MM.1S (cell line): Measurements from ENCODE around the gene WNK2.
A peak's percentile ranks its signal among the peaks of the same experiment; 100 is the strongest.

Experiments used
- DNase-seq: peaks from one replicate; pipeline ENCODE4 v3.0.0-alpha.2; 2015
- H2AFZ ChIP-seq: fragments of 300-600 bp; sonication (generic); 2 replicates; pipeline ENCODE4 v1.6.0; 2016; ENCODE audit warnings: antibody characterized with exemption, low read length
- H3F3A ChIP-seq: fragments of 300-600 bp; sonication (generic); 2 replicates; pipeline ENCODE4 v1.6.1; 2016; ENCODE audit warnings: mild to moderate bottlenecking, antibody characterized with exemption, low read length, moderate library complexity, mixed read lengths; ENCODE audit not compliant: insufficient read depth
- H3K27ac ChIP-seq: fragments of 300-600 bp; sonication (generic); 2 replicates; pipeline ENCODE4 v1.5.1; 2016; ENCODE audit warnings: mild to moderate bottlenecking, low read length
- H3K27me3 ChIP-seq: fragments of 300-600 bp; sonication (generic); replicated peaks from 2 replicates; pipeline ENCODE4 v1.6.0; 2016; ENCODE audit warnings: low read length; ENCODE audit not compliant: insufficient read depth
- H3K36me3 ChIP-seq: fragments of 300-600 bp; sonication (generic); replicated peaks from 2 replicates; pipeline ENCODE4 v1.6.1; 2016; ENCODE audit warnings: mild to moderate bottlenecking, low read length, mixed read lengths; ENCODE audit not compliant: insufficient read depth
- H3K4me1 ChIP-seq: fragments of 300-600 bp; sonication (generic); 2 replicates; pipeline ENCODE4 v1.6.1; 2016; ENCODE audit warnings: low read length, mixed read lengths
- H3K4me2 ChIP-seq: fragments of 300-600 bp; sonication (generic); 2 replicates; pipeline ENCODE4 v1.6.0; 2016; ENCODE audit warnings: low read depth, low read length
- H3K4me3 ChIP-seq: fragments of 300-600 bp; sonication (generic); 2 replicates; pipeline ENCODE4 v1.5.1; 2016; ENCODE audit warnings: low read length, mixed read lengths
- H3K79me2 ChIP-seq: fragments of 300-600 bp; sonication (generic); 2 replicates; pipeline ENCODE4 v1.6.1; 2016; ENCODE audit warnings: mixed run types, low read length, mixed read lengths
- H3K9ac ChIP-seq: fragments of 300-600 bp; sonication (generic); 2 replicates; pipeline ENCODE4 v1.6.1; 2016; ENCODE audit warnings: low read length, mixed read lengths
- H3K9me2 ChIP-seq: fragments of 300-600 bp; sonication (generic); replicated peaks from 2 replicates; pipeline ENCODE4 v1.6.1; 2016; ENCODE audit warnings: mild to moderate bottlenecking, low read length, mixed read lengths; ENCODE audit not compliant: insufficient read depth
- H3K9me3 ChIP-seq: fragments of 300-600 bp; sonication (generic); replicated peaks from 2 replicates; pipeline ENCODE4 v1.6.1; 2016; ENCODE audit warnings: mild to moderate bottlenecking, low read length, mixed read lengths; ENCODE audit not compliant: insufficient read depth
- H4K20me1 ChIP-seq: fragments of 300-600 bp; sonication (generic); 2 replicates; pipeline ENCODE4 v1.6.1; 2016; ENCODE audit warnings: mild to moderate bottlenecking, low read length, moderate library complexity, mixed read lengths; ENCODE audit not compliant: insufficient read depth
- EZH2 ChIP-seq: fragments of 300-600 bp; sonication (generic); optimal IDR thresholded peaks from 2 replicates; pipeline ENCODE3; 2017; ENCODE audit warnings: low read depth, mild to moderate bottlenecking, antibody characterized with exemption, low read length, mixed read lengths
- EZH2phosphoT487 ChIP-seq: fragments of 300-600 bp; sonication (generic); IDR thresholded peaks from 2 replicates; pipeline ENCODE4 v1.6.1; 2018; ENCODE audit warnings: antibody characterized with exemption, low read length
- TF ChIP-seq, protein P1 (sequence below): fragments of 300-600 bp; sonication (generic); IDR thresholded peaks from 2 replicates; pipeline ENCODE4 v1.5.1; 2016; ENCODE audit warnings: antibody characterized with exemption, low read length, mixed read lengths

The WNK2 gene

GRCh38 chr9:93301291-93301811, 117.4 kb downstream of the WNK2 start:
- no peak overlapping the region for H3K9ac ChIP-seq
- no peak overlapping the region for H3K27ac ChIP-seq
- H3K4me1 ChIP-seq = peaks cover 5% of the 10 kb centered on the region
- no peak overlapping the region for H3K4me3 ChIP-seq
- TF ChIP-seq, protein P1, sequence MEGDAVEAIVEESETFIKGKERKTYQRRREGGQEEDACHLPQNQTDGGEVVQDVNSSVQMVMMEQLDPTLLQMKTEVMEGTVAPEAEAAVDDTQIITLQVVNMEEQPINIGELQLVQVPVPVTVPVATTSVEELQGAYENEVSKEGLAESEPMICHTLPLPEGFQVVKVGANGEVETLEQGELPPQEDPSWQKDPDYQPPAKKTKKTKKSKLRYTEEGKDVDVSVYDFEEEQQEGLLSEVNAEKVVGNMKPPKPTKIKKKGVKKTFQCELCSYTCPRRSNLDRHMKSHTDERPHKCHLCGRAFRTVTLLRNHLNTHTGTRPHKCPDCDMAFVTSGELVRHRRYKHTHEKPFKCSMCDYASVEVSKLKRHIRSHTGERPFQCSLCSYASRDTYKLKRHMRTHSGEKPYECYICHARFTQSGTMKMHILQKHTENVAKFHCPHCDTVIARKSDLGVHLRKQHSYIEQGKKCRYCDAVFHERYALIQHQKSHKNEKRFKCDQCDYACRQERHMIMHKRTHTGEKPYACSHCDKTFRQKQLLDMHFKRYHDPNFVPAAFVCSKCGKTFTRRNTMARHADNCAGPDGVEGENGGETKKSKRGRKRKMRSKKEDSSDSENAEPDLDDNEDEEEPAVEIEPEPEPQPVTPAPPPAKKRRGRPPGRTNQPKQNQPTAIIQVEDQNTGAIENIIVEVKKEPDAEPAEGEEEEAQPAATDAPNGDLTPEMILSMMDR = no peak
- TF ChIP-seq EZH2 (no peak), EZH2phosphoT487 (no peak)
- no peaks in the 10 kb centered on the region for H3K27me3 ChIP-seq
- H2AFZ ChIP-seq = no peak overlapping the region
- no peak overlapping the region for H3K4me2 ChIP-seq
- no peaks in the 10 kb centered on the region for H4K20me1 ChIP-seq
- no peaks in the 10 kb centered on the region for H3K36me3 ChIP-seq
- H3F3A ChIP-seq = no peaks in the 10 kb centered on the region
- H3K79me2 ChIP-seq = no peaks in the 10 kb centered on the region
- DNase-seq = no peak
- no peaks in the 10 kb centered on the region for H3K9me2 ChIP-seq
- H3K9me3 ChIP-seq = no peaks in the 10 kb centered on the region

DNA sequence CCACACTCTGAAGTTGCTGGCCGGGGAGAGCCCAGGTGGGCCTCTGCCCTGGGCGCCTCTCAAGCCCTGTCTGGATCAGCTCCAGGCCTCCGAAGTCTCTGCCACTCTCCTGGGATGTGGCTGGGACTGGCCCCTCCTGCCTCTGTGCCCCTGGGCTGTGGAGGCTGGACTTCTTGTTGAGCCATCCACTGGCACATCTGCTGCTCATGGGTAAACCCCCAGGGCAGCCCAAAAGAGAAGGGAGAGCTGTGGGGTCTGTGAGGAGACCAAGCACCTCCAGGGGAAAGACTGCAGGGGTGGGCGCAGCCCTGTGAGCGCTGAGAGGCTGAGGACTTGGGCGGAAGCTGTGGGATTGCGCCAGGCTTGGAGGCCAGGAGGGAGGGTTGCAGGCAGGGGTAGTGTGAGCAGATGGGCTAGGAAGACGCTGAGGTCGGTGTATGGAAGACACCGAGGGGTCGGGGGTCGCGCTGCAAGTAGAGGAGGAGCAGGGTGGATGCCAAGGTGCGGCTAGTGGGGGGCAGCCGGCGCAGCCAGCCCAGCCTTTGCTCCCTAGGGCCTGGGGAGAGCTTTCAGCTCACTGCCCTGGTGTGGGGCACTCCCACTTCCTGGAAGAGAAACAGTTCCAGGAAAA, 118.1 kb downstream of the WNK2 start:
- Histone ChIP-seq H3K79me2 (no peaks in the 10 kb centered on the region), H3K27me3 (no peaks in the 10 kb centered on the region)
- DNase-seq = no peak

DNA sequence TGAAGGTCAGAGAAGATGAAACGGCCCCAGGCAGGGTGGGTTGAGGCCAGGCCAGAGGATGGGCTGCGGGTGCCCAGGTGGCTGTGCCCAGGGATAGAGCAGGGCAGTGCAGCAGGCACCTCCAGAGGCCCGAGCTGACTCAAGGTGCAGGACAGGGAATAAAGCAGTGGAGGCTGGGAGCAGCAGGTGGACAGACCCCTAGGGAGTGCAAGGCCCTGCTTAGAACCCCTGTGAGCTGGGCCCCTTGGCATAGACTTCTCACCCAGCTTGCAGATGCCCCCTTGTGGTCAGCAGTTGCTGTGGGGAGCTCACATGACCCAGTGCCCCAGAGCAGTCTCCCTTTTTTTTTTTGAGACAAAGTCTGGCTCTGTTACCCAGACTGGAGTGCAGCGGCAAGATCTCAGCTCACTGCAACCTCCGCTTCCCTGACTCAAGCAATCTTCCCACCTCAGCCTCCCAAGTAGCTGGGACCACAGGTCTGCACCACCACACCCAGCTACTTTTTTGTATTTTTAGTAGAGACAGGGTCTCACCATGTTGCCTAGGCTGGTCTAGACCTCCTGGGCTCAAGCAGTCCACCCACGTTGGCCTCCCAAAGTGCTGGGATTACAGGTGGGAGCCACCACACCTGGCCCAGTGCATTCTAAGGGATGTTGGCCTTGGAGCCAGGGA, 118.8 kb downstream of the WNK2 start:
- Histone ChIP-seq H3K27ac (no peak overlapping the region), H3F3A (no peaks in the 10 kb centered on the region)

More for the DNA sequence above, 118.1 kb downstream of the WNK2 start:
- Histone ChIP-seq H3K36me3 (no peaks in the 10 kb centered on the region), H3K9ac (no peak overlapping the region), H3K9me2 (no peaks in the 10 kb centered on the region), H3K4me1 (peaks cover 5% of the 10 kb centered on the region), H4K20me1 (no peaks in the 10 kb centered on the region), H3K27ac (no peak overlapping the region), H3K9me3 (no peaks in the 10 kb centered on the region), H3K4me2 (no peak overlapping the region), H3F3A (no peaks in the 10 kb centered on the region), H3K4me3 (no peak overlapping the region), H2AFZ (peak overlapping the region; percentile 76; the same call in 1 of the 2 replicates)
- TF ChIP-seq EZH2 = no peak
- TF ChIP-seq, protein P1 = no peak
- no peak for TF ChIP-seq EZH2phosphoT487

More for the DNA sequence above, 118.8 kb downstream of the WNK2 start:
- H3K27me3 ChIP-seq = no peaks in the 10 kb centered on the region
- H3K9ac ChIP-seq = no peak overlapping the region
- TF ChIP-seq, protein P1 = peak; percentile 78
- no peak for TF ChIP-seq EZH2
- H3K4me1 ChIP-seq = peaks cover 5% of the 10 kb centered on the region
- no peaks in the 10 kb centered on the region for H3K9me3 ChIP-seq
- H3K4me2 ChIP-seq = no peak overlapping the region
- DNase-seq = peak; percentile 85
- no peak overlapping the region for H3K4me3 ChIP-seq
- H3K79me2 ChIP-seq = no peaks in the 10 kb centered on the region
- no peaks in the 10 kb centered on the region for H3K36me3 ChIP-seq
- H3K9me2 ChIP-seq = no peaks in the 10 kb centered on the region
- peak overlapping the region; percentile 76; the same call in 1 of the 2 replicates for H2AFZ ChIP-seq
- H4K20me1 ChIP-seq = no peaks in the 10 kb centered on the region
